B cell (primary cell): Measurements from ENCODE around the gene MCOLN3. TPM values are rescaled to one million over a fixed set of nuclear protein-coding genes. Genes with fewer than 3 reads are reported as not detected.

Experiments used
- ATAC-seq: fragments of 200-7000 bp; cut with Tn5 transposase; one replicate; pipeline ENCODE4 v1.10.0; 2021; ENCODE audit warnings: low read depth, mild to moderate bottlenecking, moderate number of reproducible peaks, moderate library complexity
- CTCF ChIA-PET: fragments of 350-600 bp; sonication (Branson Sonifier 250); formaldehyde crosslinking; loops from one replicate; lab custom pipeline; 2021; ENCODE audit warnings: antibody characterized with exemption, inconsistent platforms; lab: Charles Lee
- POLR2A ChIA-PET: fragments of 350-600 bp; sonication (Branson Sonifier 250); formaldehyde crosslinking; loops from one replicate; lab custom pipeline; 2021; ENCODE audit warnings: antibody characterized with exemption; lab: Charles Lee
- DNase-seq: peaks from one replicate; pipeline ENCODE4 v3.0.0; 2013
- H2AFZ ChIP-seq: 2 replicates; pipeline ENCODE4 v1.6.1; 2012; ENCODE audit warnings: mild to moderate bottlenecking, low read depth, low read length; ENCODE audit not compliant: insufficient read depth, poor library complexity, severe bottlenecking
- H3K27ac ChIP-seq, 2 donors: 1 replicate in 1 of 2; 2 replicates in 1 of 2; pipeline ENCODE4 v1.5.1; 2012 to 2013; ENCODE audit warnings: low read length in 2 of 2, mild to moderate bottlenecking in 2 of 2, moderate library complexity in 1 of 2
- H3K27me3 ChIP-seq, 4 experiments: fragments of 200-600 bp in 1 of 4; sonication (generic) in 1 of 4; replicated peaks in 1 of 4; 1 replicate in 2 of 4; 2 replicates in 2 of 4; pipeline versions ENCODE4 v1.6.1 to v1.7.0; 2013 to 2016; ENCODE audit warnings: low read length in 3 of 4, mild to moderate bottlenecking in 2 of 4, mixed read lengths in 1 of 4, moderate library complexity in 1 of 4; ENCODE audit not compliant: insufficient read depth in 4 of 4, control insufficient read depth in 3 of 4; ENCODE audit errors: control extremely low read depth in 1 of 4
- H3K36me3 ChIP-seq, 2 experiments: replicated peaks in 1 of 2; 1 replicate in 1 of 2; 2 replicates in 1 of 2; pipeline versions ENCODE4 v1.6.1 to v1.7.1; 2013; ENCODE audit warnings: low read length in 1 of 2; ENCODE audit not compliant: insufficient read depth in 2 of 2, control insufficient read depth in 1 of 2; ENCODE audit errors: control extremely low read depth in 1 of 2, extremely low read depth in 1 of 2
- H3K4me1 ChIP-seq, 2 donors: fragments of 200-600 bp in 1 of 2; sonication (generic) in 1 of 2; 1 replicate in 1 of 2; 2 replicates in 1 of 2; pipeline versions ENCODE4 v1.5.1 to v1.6.1; 2013 to 2017; ENCODE audit warnings: low read length in 2 of 2; ENCODE audit not compliant: control insufficient read depth in 2 of 2, insufficient read depth in 2 of 2
- H3K4me2 ChIP-seq: replicated peaks from 2 replicates; pipeline ENCODE3; 2012; ENCODE audit warnings: mild to moderate bottlenecking, low read depth, low read length; ENCODE audit not compliant: poor library complexity, severe bottlenecking
- H3K4me3 ChIP-seq, 5 experiments: fragments of 200-600 bp in 1 of 5; sonication (generic) in 1 of 5; 1 replicate in 3 of 5; 2 replicates in 2 of 5; pipeline versions ENCODE4 v1.5.1 to v1.7.0; 2011 to 2016; ENCODE audit warnings: low read length in 4 of 5, mild to moderate bottlenecking in 4 of 5, low read depth in 2 of 5, control low read depth in 1 of 5, moderate library complexity in 1 of 5; ENCODE audit not compliant: insufficient read depth in 1 of 5; ENCODE audit errors: control extremely low read depth in 1 of 5, extremely low read depth in 1 of 5
- H3K79me2 ChIP-seq: fragments of 200-600 bp; sonication (generic); one replicate; pipeline ENCODE4 v1.6.0; 2016; ENCODE audit warnings: low read length; ENCODE audit not compliant: control insufficient read depth, insufficient read depth
- H3K9ac ChIP-seq: fragments of 200-600 bp; sonication (generic); 2 replicates; pipeline ENCODE4 v1.6.1; 2017; ENCODE audit warnings: mild to moderate bottlenecking, low read length, moderate library complexity
- H3K9me3 ChIP-seq, 3 donors: one replicate each; pipeline versions ENCODE4 v1.6.1 to v1.7.1; 2013; ENCODE audit warnings: low read length in 2 of 3; ENCODE audit not compliant: control insufficient read depth in 2 of 3, insufficient read depth in 1 of 3; ENCODE audit errors: control extremely low read depth in 1 of 3
- H4K20me1 ChIP-seq: 2 replicates; pipeline ENCODE4 v1.6.0; 2012; ENCODE audit warnings: mild to moderate bottlenecking, low read length; ENCODE audit not compliant: insufficient read depth, control insufficient read depth, poor library complexity, severe bottlenecking
- H3K27ac Mint-ChIP-seq: one replicate; pipeline ENCODE4 v1.8.0; 2021; ENCODE audit warnings: mixed read lengths
- H3K27me3 Mint-ChIP-seq: one replicate; pipeline ENCODE4 v1.8.0; 2021; ENCODE audit warnings: mixed read lengths
- H3K4me1 Mint-ChIP-seq: one replicate; pipeline ENCODE4 v1.8.0; 2021; ENCODE audit warnings: mixed read lengths
- H3K4me3 Mint-ChIP-seq: one replicate; pipeline ENCODE4 v1.8.0; 2021; ENCODE audit warnings: mixed read lengths
- H3K9me3 Mint-ChIP-seq: one replicate; pipeline ENCODE4 v1.8.0; 2022; ENCODE audit warnings: mixed read lengths; ENCODE audit not compliant: insufficient read depth
- EZH2 ChIP-seq: IDR thresholded peaks from 2 replicates; pipeline ENCODE4 v1.6.1; 2012; ENCODE audit warnings: borderline replicate concordance, low read depth, mild to moderate bottlenecking, moderate library complexity, low read length; ENCODE audit not compliant: insufficient read depth, poor library complexity, severe bottlenecking
- WGBS: methylation state at CpG from one replicate; pipeline ENCODE4 v1.1.5; 2013; ENCODE audit warnings: missing lambda C conversion rate; ENCODE audit not compliant: insufficient coverage; 5-methylcytosine and 5-hydroxymethylcytosine counted together
- intact Hi-C: fragments of 100-400 bp; cut with micrococcal nuclease; formaldehyde crosslinking; loops from one replicate; pipeline ENCODE4 v1.10.0; 2022
- polyA plus RNA-seq: library from polyadenylated mRNA; depleted of rRNA; stranded (reverse); fragments of >200 nt; gene quantifications from 2 replicates; pipeline ENCODE4 v1.2.3, GENCODE V29; 2012
- total RNA-seq, 2 donors: library from RNA; stranded (reverse); fragments of 120-200 nt in 1 of 2; gene quantifications; 1 replicate in 1 of 2; 2 replicates in 1 of 2; pipeline versions ENCODE4 v1.2.3 to v1.2.4, GENCODE V29; 2013 to 2022
- TF ChIP-seq, protein P1 (sequence below): fragments of 200-600 bp; IDR thresholded peaks from one replicate; pipeline ENCODE4 v1.8.0; 2022; ENCODE audit warnings: antibody characterized with exemption, mild to moderate bottlenecking

MCOLN3 gene
- total and polyA plus RNA-seq, 2 donors (not counting 1 experiment from before 2014, with no cell fraction given), result 0.10 TPM; not detected in 1

DNA sequence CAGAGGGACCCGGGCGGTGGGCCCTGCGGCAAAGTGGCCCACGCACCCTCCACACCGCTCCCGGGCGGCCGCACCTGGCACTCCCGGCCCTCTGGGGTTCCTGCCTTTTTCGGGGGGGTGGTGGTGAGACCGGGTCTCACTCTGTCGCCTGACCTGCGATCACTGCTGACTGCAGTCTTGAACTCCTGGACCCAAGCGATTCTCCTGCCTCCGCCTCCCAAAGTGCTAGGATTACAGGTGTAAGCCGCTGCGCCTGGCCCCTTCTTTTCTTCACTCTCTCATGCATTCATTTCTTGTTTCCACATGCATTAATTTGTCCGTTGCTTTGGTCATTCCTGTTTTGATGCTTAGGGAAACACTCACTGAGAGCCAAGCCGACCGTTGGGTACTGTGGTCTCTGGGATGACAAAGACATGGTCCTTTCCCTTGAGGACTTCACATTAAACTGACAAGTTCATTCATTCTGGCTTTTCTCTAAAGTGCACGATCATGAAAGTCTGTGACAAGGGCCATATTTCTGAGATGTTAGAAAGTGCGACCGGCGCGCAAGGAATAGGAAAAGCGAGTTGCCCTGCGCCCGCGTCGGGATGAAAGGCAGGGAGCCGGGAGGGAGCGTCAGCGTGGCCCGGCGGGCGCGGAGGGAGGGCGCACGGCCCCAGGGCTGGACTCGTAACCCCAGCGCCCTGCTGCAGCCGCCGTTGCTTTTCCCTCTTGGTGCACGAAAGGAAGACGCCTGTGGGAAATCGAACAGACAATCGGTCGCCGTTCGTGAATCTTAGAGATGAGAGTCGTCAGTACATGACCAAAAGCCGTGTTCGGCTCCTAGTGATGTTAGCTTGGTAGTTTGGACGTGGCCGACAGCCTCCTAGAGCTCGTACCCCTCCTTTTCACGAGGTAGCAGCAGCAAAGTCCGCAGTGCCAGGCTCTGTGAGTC, 50.4 kb downstream of the MCOLN3 start:
- H3K4me1 ChIP-seq, result peaks cover 45 to 48% of the 10 kb centered on the region in 2 donors
- H3K9me3 ChIP-seq, result peaks cover 0 to 1% (median under 1%) of the 10 kb centered on the region in 3 donors
- 2% methylated on average over 47 of the region's 58 CpGs for WGBS
- peak; percentile 47 for DNase-seq
- intact Hi-C loops, result loop anchor here (1.0 to 10.0 kb wide), 9 partner anchors 10 to 1617 kb away; partner anchors contain the start of genes MCOLN3, RPF1, SSX2IP and SYDE2
- H3K4me2 ChIP-seq, result peak overlapping the region; percentile 83
- peak overlapping the region; percentile 41 to 78 (median 63) for H3K4me3 ChIP-seq
- H3K9me3 Mint-ChIP-seq, result no peaks in the 10 kb centered on the region
- TF ChIP-seq, protein P1, sequence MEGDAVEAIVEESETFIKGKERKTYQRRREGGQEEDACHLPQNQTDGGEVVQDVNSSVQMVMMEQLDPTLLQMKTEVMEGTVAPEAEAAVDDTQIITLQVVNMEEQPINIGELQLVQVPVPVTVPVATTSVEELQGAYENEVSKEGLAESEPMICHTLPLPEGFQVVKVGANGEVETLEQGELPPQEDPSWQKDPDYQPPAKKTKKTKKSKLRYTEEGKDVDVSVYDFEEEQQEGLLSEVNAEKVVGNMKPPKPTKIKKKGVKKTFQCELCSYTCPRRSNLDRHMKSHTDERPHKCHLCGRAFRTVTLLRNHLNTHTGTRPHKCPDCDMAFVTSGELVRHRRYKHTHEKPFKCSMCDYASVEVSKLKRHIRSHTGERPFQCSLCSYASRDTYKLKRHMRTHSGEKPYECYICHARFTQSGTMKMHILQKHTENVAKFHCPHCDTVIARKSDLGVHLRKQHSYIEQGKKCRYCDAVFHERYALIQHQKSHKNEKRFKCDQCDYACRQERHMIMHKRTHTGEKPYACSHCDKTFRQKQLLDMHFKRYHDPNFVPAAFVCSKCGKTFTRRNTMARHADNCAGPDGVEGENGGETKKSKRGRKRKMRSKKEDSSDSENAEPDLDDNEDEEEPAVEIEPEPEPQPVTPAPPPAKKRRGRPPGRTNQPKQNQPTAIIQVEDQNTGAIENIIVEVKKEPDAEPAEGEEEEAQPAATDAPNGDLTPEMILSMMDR, result no peak
- peak; percentile 28 for TF ChIP-seq EZH2
- H3K9ac ChIP-seq, result peak overlapping the region; percentile 75
- CTCF ChIA-PET, result interaction anchor here (1.0 to 1.3 kb wide), 5 partner anchors 30 to 55 kb away, joined by 3 to 6 read pairs (median 5); no protein-coding TSS in a partner anchor
- peaks cover 0 to 14% (median 3%) of the 10 kb centered on the region in 4 experiments for H3K27me3 ChIP-seq
- H2AFZ ChIP-seq, result peak overlapping the region; percentile 69
- no peaks in the 10 kb centered on the region for H4K20me1 ChIP-seq
- POLR2A ChIA-PET, result interaction anchor here (0.6 kb wide), 1 partner anchor 279 kb away, joined by 3 read pairs; the partner anchor contains the start of gene BCL10
- no peaks in the 10 kb centered on the region for H3K79me2 ChIP-seq
- no peak for ATAC-seq
- no peaks in the 10 kb centered on the region for H3K27me3 Mint-ChIP-seq
- peak overlapping the region; percentile 76 for H3K27ac Mint-ChIP-seq
- peak overlapping the region; percentile 85 for H3K4me3 Mint-ChIP-seq
- H3K27ac ChIP-seq, result no peak overlapping the region
- peaks cover 55% of the 10 kb centered on the region for H3K4me1 Mint-ChIP-seq
- no peaks in the 10 kb centered on the region for H3K36me3 ChIP-seq
